ENCODE measurements around the gene CDKAL1. TPM values are rescaled to one million over a fixed set of nuclear protein-coding genes. Genes with fewer than 3 reads are reported as not detected.

Gene CDKAL1
- total RNA-seq, 1 experiment from 2014 or later = 13.8 TPM

DNA sequence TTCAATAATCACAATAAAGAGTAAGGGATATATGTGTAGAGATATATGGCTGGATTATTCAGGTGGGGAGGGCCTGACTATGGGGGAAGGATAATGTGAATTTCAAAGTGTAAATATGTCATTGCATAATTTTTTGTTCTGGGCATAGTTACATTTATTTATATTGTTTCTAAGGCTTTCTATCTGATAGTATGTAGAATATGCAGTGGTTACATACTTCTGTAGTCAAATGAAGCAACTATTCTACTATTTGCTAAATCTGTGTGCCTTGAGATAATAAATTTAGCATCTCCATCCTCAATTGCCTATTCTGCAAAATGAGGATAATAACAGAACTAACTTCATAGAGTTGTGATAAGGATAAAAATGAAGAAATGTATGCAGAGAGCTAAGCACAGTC is 359.2 kb downstream of the CDKAL1 start:
- ChIA-PET POLR2A (ENCODE audit: unreplicated experiment) (no interaction called here), CTCF (no interaction called here)
- H3K4me1 ChIP-seq (ENCODE audit: insufficient read depth, low read length) = peaks cover 12% of the 10 kb centered on the region
- intact Hi-C loops (cut with micrococcal nuclease) = no loop called here
- no peak overlapping the region for H3K9ac ChIP-seq (ENCODE audit: low read length)
- no peak for ATAC-seq
- no peak overlapping the region for H2AFZ ChIP-seq (ENCODE audit: low read length)
- H3K9me2 ChIP-seq (replicated peaks; ENCODE audit: low read length) = no peaks in the 10 kb centered on the region
- H3K27me3 ChIP-seq (ENCODE audit: low read length) = no peaks in the 10 kb centered on the region
- no peak overlapping the region for H3K4me2 ChIP-seq (ENCODE audit: low read length)
- H3K79me2 ChIP-seq (ENCODE audit: low read length) = no peaks in the 10 kb centered on the region
- no peaks in the 10 kb centered on the region for H4K20me1 ChIP-seq (ENCODE audit: low read length)
- H3K27ac ChIP-seq (ENCODE audit: low read length) = no peak overlapping the region
- no peaks in the 10 kb centered on the region for H3K9me3 ChIP-seq (ENCODE audit: low read length)
- no peaks in the 10 kb centered on the region for H3F3A ChIP-seq (ENCODE audit: low read length, unreplicated experiment)
- no peaks in the 10 kb centered on the region for H3K36me3 ChIP-seq (ENCODE audit: low read depth, low read length)
- BruUV-seq (replicated peaks) = no TSS peak
- no peak for DNase-seq
- TF ChIP-seq, protein P1, sequence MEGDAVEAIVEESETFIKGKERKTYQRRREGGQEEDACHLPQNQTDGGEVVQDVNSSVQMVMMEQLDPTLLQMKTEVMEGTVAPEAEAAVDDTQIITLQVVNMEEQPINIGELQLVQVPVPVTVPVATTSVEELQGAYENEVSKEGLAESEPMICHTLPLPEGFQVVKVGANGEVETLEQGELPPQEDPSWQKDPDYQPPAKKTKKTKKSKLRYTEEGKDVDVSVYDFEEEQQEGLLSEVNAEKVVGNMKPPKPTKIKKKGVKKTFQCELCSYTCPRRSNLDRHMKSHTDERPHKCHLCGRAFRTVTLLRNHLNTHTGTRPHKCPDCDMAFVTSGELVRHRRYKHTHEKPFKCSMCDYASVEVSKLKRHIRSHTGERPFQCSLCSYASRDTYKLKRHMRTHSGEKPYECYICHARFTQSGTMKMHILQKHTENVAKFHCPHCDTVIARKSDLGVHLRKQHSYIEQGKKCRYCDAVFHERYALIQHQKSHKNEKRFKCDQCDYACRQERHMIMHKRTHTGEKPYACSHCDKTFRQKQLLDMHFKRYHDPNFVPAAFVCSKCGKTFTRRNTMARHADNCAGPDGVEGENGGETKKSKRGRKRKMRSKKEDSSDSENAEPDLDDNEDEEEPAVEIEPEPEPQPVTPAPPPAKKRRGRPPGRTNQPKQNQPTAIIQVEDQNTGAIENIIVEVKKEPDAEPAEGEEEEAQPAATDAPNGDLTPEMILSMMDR (conservative IDR thresholded peaks at IDR 0.05; ENCODE audit: low read depth, low read length) = no peak
- TF ChIP-seq EZH2phosphoT487 (IDR thresholded peaks at IDR 0.05; ENCODE audit: borderline replicate concordance, low read length) = no peak
- TF ChIP-seq EZH2 (IDR thresholded peaks at IDR 0.05; ENCODE audit: low read length, unreplicated experiment) = no peak
- H3K4me3 ChIP-seq (ENCODE audit: low read length) = no peak overlapping the region

GRCh38 chr6:20900389-20901160 is 366.3 kb downstream of the CDKAL1 start:
- Histone ChIP-seq H3K27ac (ENCODE audit: low read length) (no peak overlapping the region), H3K9me2 (replicated peaks; ENCODE audit: low read length) (no peaks in the 10 kb centered on the region), H3K9me3 (ENCODE audit: low read length) (peaks cover 5% of the 10 kb centered on the region), H3K79me2 (ENCODE audit: low read length) (no peaks in the 10 kb centered on the region), H3K36me3 (ENCODE audit: low read depth, low read length) (no peaks in the 10 kb centered on the region), H3K27me3 (ENCODE audit: low read length) (no peaks in the 10 kb centered on the region), H3F3A (ENCODE audit: low read length, unreplicated experiment) (no peaks in the 10 kb centered on the region), H3K9ac (ENCODE audit: low read length) (no peak overlapping the region), H4K20me1 (ENCODE audit: low read length) (no peaks in the 10 kb centered on the region), H3K4me1 (ENCODE audit: insufficient read depth, low read length) (no peaks in the 10 kb centered on the region), H3K4me3 (ENCODE audit: low read length) (no peak overlapping the region), H3K4me2 (ENCODE audit: low read length) (no peak overlapping the region), H2AFZ (ENCODE audit: low read length) (no peak overlapping the region)
- TF ChIP-seq EZH2phosphoT487 (IDR thresholded peaks at IDR 0.05; ENCODE audit: borderline replicate concordance, low read length) (no peak), EZH2 (IDR thresholded peaks at IDR 0.05; ENCODE audit: low read length, unreplicated experiment) (no peak)
- TF ChIP-seq, protein P1 (conservative IDR thresholded peaks at IDR 0.05; ENCODE audit: low read depth, low read length) = no peak
- intact Hi-C loops (cut with micrococcal nuclease) = no loop called here
- no peak for ATAC-seq
- CTCF ChIA-PET = no interaction called here
- BruUV-seq (replicated peaks) = no TSS peak
- no peak for DNase-seq
- POLR2A ChIA-PET (ENCODE audit: unreplicated experiment) = no interaction called here

DNA sequence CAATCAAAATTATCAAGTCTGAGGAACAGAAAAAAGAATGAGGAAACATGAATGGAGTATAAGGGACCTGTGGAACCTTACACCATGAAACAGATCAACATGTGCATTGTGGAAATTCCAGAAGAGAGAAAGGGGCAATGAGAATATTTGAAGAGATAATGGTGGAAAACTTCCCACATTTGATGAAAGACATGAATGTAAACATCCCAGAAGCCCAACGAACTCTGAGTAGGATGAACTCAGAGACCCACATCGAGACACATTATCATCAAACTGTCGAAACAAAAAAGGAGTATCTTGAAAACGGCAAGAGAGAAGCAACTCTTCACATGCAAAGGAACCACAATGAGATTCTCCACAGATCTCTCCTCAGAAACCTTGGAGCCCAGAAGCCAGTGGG is 371.1 kb downstream of the CDKAL1 start:
- BruUV-seq (replicated peaks) = no TSS peak
- TF ChIP-seq, protein P1 (conservative IDR thresholded peaks at IDR 0.05; ENCODE audit: low read depth, low read length) = no peak
- TF ChIP-seq EZH2 (IDR thresholded peaks at IDR 0.05; ENCODE audit: low read length, unreplicated experiment) = no peak
- no peak for TF ChIP-seq EZH2phosphoT487 (IDR thresholded peaks at IDR 0.05; ENCODE audit: borderline replicate concordance, low read length)
- Histone ChIP-seq H3K4me3 (ENCODE audit: low read length) (no peak overlapping the region), H3K9me3 (ENCODE audit: low read length) (peaks cover 7% of the 10 kb centered on the region), H3K9me2 (replicated peaks; ENCODE audit: low read length) (no peaks in the 10 kb centered on the region), H3K79me2 (ENCODE audit: low read length) (no peaks in the 10 kb centered on the region), H3K9ac (ENCODE audit: low read length) (no peak overlapping the region), H3K36me3 (ENCODE audit: low read depth, low read length) (no peaks in the 10 kb centered on the region), H2AFZ (ENCODE audit: low read length) (no peak overlapping the region), H3F3A (ENCODE audit: low read length, unreplicated experiment) (no peaks in the 10 kb centered on the region), H3K4me1 (ENCODE audit: insufficient read depth, low read length) (peaks cover 7% of the 10 kb centered on the region), H4K20me1 (ENCODE audit: low read length) (no peaks in the 10 kb centered on the region), H3K4me2 (ENCODE audit: low read length) (no peak overlapping the region), H3K27me3 (ENCODE audit: low read length) (no peaks in the 10 kb centered on the region), H3K27ac (ENCODE audit: low read length) (no peak overlapping the region)
- DNase-seq (no peak), ATAC-seq (no peak)
- CTCF ChIA-PET = no interaction called here
- POLR2A ChIA-PET (ENCODE audit: unreplicated experiment) = no interaction called here
- intact Hi-C loops (cut with micrococcal nuclease) = no loop called here
